K562 (cell line): ENCODE data around the gene DPH5. TPM values are rescaled to one million over a fixed set of nuclear protein-coding genes. Genes with fewer than 3 reads are reported as not detected.

Experiments
- HDAC6 ChIP-seq: IDR thresholded peaks from 2 replicates; pipeline ENCODE4 v1.6.1; 2012; ENCODE audit warnings: low read depth, mild to moderate bottlenecking, control low read depth, inconsistent platforms, low read length, moderate library complexity
- KHSRP ChIP-seq: fragments of 450-650 bp; IDR thresholded peaks from 2 replicates; pipeline ENCODE4 v1.6.1; 2017
- KLF10 ChIP-seq: fragments of 250-450 bp; sonication (Bioruptor Pico); IDR thresholded peaks from 2 replicates; pipeline ENCODE4 v1.6.1; 2021; ENCODE audit warnings: matching md5 sums
- MCM5 ChIP-seq: fragments of 450-650 bp; IDR thresholded peaks from 2 replicates; pipeline ENCODE4 v1.6.1; 2016; ENCODE audit warnings: low read depth
- NFATC3 ChIP-seq: fragments of 450-650 bp; IDR thresholded peaks from 2 replicates; pipeline ENCODE4 v1.6.1; 2017; ENCODE audit warnings: mild to moderate bottlenecking
- NRF1 ChIP-seq, 2 experiments: fragments of 450-650 bp; IDR thresholded peaks in 1 of 2; conservative IDR thresholded peaks in 1 of 2; 2 replicates each; pipeline ENCODE4 v1.6.1; 2014; ENCODE audit warnings: mild to moderate bottlenecking in 2 of 2
- PHF20 ChIP-seq: fragments of 450-650 bp; IDR thresholded peaks from 2 replicates; pipeline ENCODE4 v1.6.1; 2018; ENCODE audit not compliant: partially characterized antibody
- SMAD2 ChIP-seq: fragments of 150-350 bp; IDR thresholded peaks from 2 replicates; pipeline ENCODE4 v1.6.1; 2014; ENCODE audit warnings: low read depth, mild to moderate bottlenecking, low read length
- YBX1 ChIP-seq: fragments of 450-650 bp; IDR thresholded peaks from 2 replicates; pipeline ENCODE4 v1.7.1; 2016; ENCODE audit warnings: mild to moderate bottlenecking
- ZBTB11 ChIP-seq, 3 experiments: fragments of 200-800 bp in 1 of 3; fragments of 250-450 bp in 1 of 3; fragments of 450-650 bp in 1 of 3; sonication (Bioruptor Pico) in 1 of 3; sonication (Bioruptor generic) in 1 of 3; formaldehyde crosslinking in 1 of 3; IDR thresholded peaks; 2 replicates each; pipeline versions ENCODE4 v1.6.1 to v1.8.0; 2016 to 2022; ENCODE audit warnings: mild to moderate bottlenecking in 2 of 3, missing genetic modification characterization in 2 of 3, missing compliant biosample characterization in 1 of 3, moderate library complexity in 1 of 3
- ZBTB2 ChIP-seq: fragments of 450-650 bp; IDR thresholded peaks from 2 replicates; pipeline ENCODE4 v1.6.1; 2016; ENCODE audit warnings: antibody characterized with exemption
- ZNF184 ChIP-seq: sonication (generic); formaldehyde crosslinking; IDR thresholded peaks from 2 replicates; pipeline ENCODE4 v1.5.0; 2020; ENCODE audit warnings: missing genetic modification reagents
- ZNF232 ChIP-seq: sonication (generic); formaldehyde crosslinking; IDR thresholded peaks from 2 replicates; pipeline ENCODE4 v1.8.0; 2022; ENCODE audit warnings: mild to moderate bottlenecking, missing genetic modification reagents
- ZNF407 ChIP-seq: fragments of 450-650 bp; IDR thresholded peaks from 2 replicates; pipeline ENCODE4 v1.6.1; 2016; ENCODE audit warnings: low read depth
- ZNF551 ChIP-seq: fragments of 250-450 bp; sonication (Bioruptor Pico); IDR thresholded peaks from 2 replicates; pipeline ENCODE4 v1.5.0; 2021; ENCODE audit warnings: mild to moderate bottlenecking, moderate library complexity
- polyA plus RNA-seq, 8 experiments: library from polyadenylated mRNA; depleted of rRNA in 4 of 8; stranded (reverse) in 5 of 8; unstranded in 3 of 8; fragments of >200 nt; fragmentation: Nextera tagmentation in 2 of 8; fragmentation: Illumina TruSeq in 1 of 8; extraction: Ambion mirVana in 2 of 8; extraction: Trizol in 1 of 8; gene quantifications; 2 replicates each; pipeline versions ENCODE4 v1.2.1 to v1.2.3, GENCODE V29; 2011 to 2014; ENCODE audit warnings: inconsistent platforms in 1 of 8, missing spikeins in 1 of 8
- total RNA-seq, 7 experiments: library from RNA; depleted of rRNA in 6 of 7; stranded (reverse); fragments of >200 nt in 6 of 7; fragmentation: Illumina TruSeq in 2 of 7; extraction: Trizol in 2 of 7; gene quantifications; 2 replicates each; pipeline versions ENCODE4 v1.2.1 to v1.2.3, GENCODE V29; 2011 to 2021; ENCODE audit warnings: low replicate concordance in 1 of 7

The DPH5 gene
- total and polyA plus RNA-seq, 9 of the 15 experiments (the other 6 are each of a cell fraction or from before 2014, with no cell fraction given) = 37.6 to 159 (median 89.7) TPM

GRCh38 chr1:101071470-101071891 is 45.9 kb upstream of the DPH5 start (continued):
- TF ChIP-seq ZNF407 (no peak), HDAC6 (no peak), ZNF232 (CRISPR knock-in tag) (no peak), ZBTB11 (CRISPR knock-in tag; IDR thresholded peaks at IDR 0.05) (no peak), KLF10 (CRISPR knock-in tag) (no peak), MCM5 (no peak), YBX1 (no peak), SMAD2 (no peak), PHF20 (no peak), NRF1 (conservative IDR thresholded peaks at IDR 0.05 in 1 of 2, IDR thresholded peaks at IDR 0.05 in 1 of 2) (no peak), NFATC3 (no peak), ZBTB2 (0 out of 2 replicates have a peak, but pooled peaks have one; percentile 52), ZNF551 (CRISPR knock-in tag) (no peak), ZNF184 (CRISPR knock-in tag) (no peak), KHSRP (no peak)
